GM21360 (cell line): ENCODE results near the gene PUM1.

Experiments
- ATAC-seq: cut with Tn5 transposase; IDR thresholded peaks from one replicate; pipeline ENCODE4 v1.9.1; 2021; ENCODE audit warnings: mild to moderate bottlenecking, moderate library complexity; ENCODE audit not compliant: unreplicated experiment

The PUM1 gene

GRCh38 chr1:30909365-30910068 lies 156.0 kb downstream of the PUM1 start:
- no peak for ATAC-seq

- no peak for ATAC-seq
These were observed 156.7 kb downstream of the PUM1 start, which contains the start of gene SDC3 for GRCh38 chr1:30908696-30909364. Gene SDC3 (minus strand): TSS chr1:30908758. CDS start chr1:30908586, 172 bp downstream.

- no peak for ATAC-seq
These were observed 157.2 kb downstream of the PUM1 start for GRCh38 chr1:30908316-30908695.

DNA sequence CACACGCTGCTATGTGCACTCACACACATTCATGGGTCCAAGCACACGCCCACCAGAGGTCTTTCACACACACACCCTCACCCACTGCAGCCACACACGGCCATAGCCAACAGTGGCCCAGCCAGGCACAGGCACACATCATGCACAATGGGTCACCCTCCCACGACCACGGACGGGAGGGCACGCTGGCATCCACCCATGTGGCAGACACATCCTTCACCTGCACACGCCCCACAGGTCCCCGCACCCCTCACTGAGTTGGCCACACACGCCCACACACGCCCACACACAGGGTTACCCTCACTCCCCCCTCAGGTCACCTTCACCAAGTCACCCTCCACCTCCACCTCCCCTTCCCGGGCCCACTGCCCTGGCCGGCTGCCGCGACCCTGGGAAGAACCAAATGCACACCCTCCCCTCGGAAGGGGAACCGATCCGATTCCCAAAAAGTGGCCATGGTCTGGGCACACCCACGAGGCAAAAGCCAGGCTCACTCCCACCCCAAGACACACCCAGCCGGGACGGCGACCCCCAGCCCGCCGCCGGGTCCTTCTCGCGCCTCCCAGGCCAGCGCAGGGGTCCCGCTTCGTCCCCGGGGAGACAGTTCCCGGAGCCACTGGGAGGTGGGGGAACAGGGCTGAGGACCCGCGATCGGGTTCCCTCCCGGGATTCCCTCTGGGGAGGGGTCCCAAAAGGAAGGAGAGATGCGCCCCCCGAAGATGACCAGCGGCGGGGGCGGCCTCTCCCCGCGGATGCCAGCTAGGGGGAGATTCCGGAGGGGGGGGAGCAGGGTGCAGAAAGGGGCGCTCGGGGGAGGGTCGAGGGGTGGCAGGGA lies 157.8 kb downstream of the PUM1 start:
- no peak for ATAC-seq

DNA sequence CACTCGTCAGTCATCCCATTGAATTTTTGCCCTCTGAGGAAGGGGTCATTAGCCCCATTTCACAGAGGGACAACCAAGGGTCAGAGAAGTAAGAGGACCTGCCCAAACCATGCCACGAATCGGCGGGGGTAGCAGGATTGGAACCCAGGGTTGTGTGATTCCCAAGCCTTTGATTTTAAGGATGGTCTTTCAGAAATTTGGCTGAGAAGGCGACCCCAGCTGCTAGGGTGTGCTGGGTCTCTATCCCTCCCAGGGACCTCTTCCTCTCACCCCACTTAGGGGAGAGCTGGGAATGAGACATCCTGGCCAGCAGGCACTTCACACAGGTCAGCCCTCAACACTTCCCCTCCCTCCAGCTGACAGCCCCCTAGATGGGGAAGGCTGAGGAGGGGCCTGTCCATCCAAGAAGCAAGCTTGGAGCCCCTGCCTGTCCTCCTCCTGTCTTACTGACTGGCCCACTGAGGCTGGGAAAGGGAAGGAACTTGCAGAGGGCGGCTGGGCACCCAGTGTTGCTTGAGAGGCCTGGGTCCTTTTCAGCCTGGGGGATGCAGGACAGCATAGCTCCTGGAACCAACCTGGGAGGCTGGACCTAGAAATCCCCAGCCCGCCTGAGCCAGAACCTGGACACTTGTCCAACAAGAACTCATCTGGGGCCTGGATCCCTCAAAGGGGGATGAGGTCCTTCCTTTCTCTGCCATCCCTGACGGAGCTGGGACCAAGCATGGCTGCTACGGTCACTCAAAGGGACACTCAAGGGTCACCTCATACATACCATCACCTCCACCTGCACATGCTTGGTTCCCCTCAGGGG lies 158.7 kb downstream of the PUM1 start:
- no peak for ATAC-seq

DNA sequence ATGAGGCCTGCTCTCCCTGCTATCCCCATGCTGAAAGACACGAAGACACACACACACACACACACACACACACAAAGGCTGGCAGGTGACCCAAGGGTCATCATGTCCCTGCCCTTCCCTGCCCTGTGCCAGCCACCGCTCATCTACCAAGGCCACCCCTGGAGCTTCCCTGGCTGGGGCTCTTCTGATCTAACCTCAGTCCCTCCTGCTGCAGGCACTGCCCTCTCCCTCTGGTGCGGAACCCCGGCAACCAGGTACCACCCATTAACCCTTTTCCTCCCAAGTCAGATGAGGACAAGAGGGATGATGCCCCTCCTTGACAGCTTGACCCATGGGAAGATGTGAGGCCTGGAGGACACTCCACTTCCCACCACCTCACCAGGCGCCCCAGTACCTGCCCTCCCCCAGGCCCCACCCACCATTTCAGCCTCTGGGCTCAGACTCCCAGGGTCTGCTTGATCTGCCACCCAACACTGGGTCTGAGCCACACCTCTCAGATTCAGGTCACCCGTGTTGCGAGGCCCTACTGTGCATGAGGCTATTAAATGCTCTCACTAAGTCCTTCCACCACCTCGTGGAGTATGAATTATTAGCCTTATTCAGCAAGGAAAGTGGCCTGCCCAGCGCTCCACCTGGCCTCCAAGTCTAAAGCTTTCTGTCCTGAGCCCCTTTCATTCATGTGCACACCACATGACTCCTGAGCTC lies 159.4 kb downstream of the PUM1 start:
- ATAC-seq = no peak

DNA sequence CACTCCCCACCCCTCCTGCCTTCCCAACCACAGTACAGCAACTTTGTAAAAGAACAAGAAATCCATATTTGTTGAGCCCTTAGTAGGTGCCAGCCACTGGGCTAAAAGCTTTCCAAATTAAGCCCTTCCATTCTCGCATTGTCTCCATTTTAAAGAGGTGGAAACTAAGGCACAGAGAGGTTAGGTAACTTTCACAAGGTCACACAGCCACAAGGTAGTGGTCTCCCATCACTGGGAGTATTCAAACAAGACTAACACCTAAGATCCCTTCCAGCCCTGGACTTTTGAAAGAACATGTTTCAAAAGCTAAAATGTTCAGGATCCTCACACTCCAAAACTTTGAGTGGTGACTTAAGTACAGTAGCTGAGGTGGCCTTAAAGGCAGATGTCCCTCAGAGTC lies 160.1 kb downstream of the PUM1 start:
- no peak for ATAC-seq

DNA sequence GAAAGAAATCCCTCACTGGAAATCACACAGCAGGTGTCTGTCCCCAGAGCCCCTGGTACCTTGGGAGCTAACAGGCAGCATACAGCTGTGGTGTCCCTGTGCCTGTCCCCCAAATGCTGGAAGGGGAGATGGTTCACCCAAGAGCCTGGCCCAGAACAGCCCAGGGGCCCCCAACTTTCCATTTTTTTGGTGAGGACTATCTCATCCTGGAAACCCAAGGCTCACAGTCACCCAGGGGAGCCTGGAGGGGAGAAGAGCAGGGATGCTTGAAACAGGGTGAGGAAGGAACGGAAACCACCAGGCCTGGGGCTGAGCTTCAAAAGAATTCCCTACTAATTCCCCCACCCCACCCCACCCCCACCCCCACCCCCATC lies 160.6 kb downstream of the PUM1 start:
- no peak for ATAC-seq

- ATAC-seq = no peak
These were observed 161.1 kb downstream of the PUM1 start for GRCh38 chr1:30904191-30904961.

DNA sequence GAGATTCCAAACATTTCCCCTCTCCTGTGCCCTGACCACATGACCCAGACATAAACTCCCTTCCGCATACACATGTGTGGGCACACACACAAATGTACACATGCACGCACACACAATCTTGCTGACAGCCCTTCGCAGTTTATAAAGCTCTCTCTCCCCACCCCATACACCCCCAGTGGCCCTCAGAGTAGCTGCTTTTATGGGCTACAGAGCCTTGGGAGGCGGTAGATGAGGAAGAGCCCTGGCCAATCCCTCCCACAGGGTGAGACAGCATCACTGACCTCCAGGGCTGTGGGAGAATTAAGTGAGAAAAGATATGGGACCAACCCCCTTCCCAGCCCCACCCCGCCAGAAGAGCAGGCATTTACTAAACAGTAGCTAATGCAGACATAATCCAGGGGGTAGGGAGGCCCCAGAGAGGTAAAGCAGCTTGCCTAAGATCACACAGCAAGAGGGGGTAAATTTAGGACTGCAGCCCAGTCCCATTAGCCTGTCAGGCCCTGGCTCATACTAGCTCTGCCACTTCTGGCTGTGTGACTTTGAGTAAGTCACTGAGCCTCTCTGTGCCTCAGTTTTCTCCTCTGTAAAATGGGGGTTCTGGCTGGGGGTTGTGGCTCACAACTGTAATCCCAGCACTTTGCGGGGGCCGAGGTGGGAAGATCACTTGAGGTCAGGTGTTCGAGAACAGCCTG lies 162.0 kb downstream of the PUM1 start:
- ATAC-seq = no peak

DNA sequence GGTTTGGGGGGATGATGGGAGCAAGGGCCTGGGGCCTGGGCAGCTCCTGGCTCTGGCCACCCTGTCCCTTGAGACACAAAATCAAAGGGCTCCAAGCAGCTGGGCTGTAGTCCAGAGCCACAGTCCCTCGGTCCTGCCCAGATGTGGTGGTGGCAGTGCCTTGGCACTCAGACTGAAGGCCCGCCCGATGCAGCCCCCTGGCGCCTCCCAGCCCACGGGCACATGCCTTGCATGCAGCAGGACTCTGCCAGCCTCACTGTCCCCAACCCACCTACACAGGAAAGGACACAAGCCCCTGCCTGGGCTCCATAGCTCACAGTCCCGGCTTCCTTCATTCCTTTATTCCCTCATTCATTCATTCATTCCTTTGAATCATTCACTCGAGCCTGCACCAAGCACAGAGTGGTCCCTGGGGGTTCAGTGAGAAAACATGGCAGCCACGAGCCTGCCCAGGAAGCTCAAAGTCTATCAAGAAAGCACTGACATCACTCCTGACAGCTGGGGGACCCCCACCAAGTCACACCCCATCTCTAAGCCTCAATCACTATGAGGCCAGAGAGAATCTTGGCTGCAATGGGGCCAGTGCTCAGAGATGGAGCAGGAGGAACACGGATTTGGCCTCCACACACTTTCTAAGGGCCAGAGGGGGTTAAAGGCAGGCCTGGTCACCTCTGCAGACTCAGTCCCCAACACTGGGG lies 162.8 kb downstream of the PUM1 start:
- no peak for ATAC-seq

DNA sequence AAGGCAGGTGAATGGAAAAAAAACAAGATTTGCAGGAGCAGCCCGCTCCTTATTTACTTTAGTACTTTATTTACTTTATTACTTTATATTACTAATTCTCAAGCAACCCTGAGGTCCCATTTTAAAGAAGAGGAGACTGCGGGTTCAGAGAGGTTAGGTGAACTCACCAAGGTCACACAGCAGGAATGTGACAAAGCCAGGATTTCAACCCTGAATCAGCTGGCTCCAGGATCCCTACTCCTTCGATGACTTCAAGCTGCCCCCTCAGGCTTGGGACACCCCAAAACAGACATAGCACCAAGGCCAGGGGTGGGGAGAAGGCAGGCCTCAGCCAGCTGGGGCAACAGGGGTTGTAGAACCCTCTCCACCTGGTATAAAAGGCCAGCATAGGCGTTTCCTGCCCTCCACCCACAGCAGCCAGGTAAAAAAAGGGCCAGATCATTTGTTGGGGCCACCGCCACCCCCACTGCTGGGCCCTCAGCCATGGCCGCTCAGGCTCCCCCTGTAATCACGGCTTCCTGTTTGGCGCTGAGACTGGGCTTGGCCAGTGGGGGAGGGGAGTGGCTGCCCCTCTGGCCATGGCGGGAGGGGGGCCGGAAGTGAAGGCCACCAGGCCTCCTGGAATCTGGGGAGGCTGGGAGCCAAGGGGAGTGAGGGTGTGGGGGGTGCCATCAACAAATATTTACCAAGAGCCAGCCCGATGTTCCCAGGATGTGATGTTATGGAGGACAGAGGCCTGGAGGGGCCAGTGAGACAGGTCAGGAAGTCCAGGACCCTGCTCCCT lies 163.5 kb downstream of the PUM1 start:
- ATAC-seq = no peak

DNA sequence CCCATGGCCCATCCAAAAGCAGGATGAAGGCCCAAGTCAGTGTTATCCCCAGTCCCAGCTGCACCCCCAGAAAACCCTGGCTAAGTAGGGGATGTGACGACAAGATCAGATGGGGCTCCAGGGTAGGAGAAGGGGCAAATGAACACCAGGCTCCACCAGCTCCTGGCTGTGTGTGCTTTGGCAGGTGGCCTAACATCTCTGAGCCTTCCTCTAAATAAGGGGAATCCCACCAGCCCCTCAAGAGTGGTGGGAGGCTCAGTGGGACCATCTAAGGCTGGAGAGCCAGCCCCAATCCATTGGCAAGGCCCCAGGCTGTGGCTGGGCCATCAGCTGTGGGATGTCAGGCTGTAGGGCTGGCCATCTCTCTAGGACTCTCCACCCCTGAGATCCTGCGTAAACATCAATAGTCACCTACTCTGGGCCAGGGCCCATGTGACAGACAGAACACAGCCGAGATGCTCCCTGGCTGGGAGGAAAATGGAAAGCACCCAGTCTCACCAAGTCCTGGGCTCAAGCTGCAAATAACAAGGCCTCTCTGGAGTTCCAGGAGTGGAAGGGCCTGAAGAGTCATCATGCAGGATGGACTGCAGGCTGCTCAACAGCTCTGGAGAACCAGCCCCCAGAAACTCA lies 164.5 kb downstream of the PUM1 start:
- no peak for ATAC-seq

GRCh38 chr1:30900486-30900885 lies 165.0 kb downstream of the PUM1 start:
- ATAC-seq = no peak

DNA sequence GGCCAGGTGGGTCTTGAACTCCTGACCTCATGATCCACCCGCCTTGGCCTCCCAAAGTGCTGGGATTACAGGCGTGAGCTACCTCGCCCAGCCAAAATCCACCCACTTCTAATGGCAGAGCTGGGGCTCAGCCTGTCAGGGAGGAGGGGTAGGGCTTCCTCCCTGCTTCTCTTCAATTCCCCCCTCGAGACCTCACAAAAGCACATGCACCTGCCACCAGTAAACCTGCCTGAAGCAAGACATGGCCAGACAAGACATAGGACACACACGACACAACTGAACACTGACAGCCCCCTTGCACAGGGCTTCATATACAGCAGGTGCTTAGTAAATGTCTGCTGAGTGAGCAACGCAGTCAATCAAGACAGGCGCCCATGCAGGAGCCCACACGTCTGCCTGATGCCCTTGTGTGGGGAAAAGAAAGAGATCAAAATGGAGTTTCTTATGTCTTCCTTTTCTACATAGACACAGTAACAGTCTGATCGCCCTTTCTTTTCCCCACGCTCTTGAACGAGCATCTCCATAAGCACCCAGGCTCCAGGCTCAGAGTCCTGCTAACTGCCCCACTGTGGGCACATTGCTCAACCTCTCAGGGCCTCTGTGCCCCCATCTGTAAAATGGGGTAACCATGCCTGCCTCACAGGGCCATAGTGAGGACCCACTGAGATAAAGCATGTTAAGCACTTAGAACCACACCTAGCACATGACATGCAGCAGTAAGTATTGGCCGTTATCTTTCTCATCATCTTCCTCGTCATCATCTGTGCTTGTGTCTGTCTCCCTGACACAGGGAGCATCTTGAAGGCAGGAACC lies 165.7 kb downstream of the PUM1 start:
- ATAC-seq = no peak

GRCh38 chr1:30898031-30898815 lies 167.3 kb downstream of the PUM1 start:
- no peak for ATAC-seq
